ENCODE results near the gene UNC13D. TPM values are rescaled to one million over a fixed set of nuclear protein-coding genes. Genes with fewer than 3 reads are reported as not detected.

Gene UNC13D
- total RNA-seq, 1 experiment from 2014 or later, result 20.2 TPM

DNA sequence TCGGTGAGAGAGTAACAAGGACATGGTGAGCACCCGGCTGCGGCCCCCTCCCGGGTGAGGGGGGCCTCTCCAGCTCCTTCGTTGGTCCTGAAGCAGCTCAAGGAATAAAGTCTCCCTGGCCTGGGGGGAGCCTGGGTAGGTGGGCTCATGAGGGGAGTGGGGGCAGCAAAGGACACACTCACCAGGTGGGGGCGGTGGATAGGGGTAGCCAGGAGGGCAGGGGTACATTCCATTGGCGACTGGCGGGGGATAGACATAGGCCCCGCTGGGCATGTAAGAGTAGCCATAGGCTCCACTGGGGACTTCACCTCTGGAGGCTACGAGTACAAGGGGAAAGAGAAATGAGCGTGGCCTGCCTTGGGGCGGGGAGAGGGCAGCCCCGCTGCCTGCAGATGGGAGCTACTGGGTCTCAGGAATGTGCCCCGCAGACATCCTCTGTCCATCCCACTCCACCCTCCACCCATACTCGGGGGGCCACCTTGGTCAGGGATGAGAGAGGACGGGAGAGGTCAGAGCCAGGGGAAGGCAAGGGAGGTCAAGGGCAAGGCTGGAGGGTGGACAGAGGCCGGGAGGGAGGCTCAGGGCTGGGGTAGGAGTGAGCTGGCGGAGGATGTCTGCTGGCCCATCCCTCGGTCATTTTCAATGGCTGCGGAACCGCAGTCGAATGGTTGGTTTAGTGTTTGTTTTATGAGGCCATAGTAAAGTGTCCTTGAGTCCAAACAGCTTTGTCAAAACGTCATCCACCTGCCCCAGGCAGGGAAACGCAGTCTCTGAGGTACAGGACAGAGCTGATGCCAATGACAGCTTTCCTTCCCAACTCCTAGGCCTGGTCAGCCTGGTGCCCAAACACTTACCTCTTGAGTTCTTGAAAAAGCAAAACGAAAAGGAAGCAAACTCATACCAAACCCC, 3.7 kb upstream of the UNC13D start (continued):
- no peak for TF ChIP-seq POLR2AphosphoS5 (IDR thresholded peaks at IDR 0.05; ENCODE audit: low read depth, low read length)

DNA sequence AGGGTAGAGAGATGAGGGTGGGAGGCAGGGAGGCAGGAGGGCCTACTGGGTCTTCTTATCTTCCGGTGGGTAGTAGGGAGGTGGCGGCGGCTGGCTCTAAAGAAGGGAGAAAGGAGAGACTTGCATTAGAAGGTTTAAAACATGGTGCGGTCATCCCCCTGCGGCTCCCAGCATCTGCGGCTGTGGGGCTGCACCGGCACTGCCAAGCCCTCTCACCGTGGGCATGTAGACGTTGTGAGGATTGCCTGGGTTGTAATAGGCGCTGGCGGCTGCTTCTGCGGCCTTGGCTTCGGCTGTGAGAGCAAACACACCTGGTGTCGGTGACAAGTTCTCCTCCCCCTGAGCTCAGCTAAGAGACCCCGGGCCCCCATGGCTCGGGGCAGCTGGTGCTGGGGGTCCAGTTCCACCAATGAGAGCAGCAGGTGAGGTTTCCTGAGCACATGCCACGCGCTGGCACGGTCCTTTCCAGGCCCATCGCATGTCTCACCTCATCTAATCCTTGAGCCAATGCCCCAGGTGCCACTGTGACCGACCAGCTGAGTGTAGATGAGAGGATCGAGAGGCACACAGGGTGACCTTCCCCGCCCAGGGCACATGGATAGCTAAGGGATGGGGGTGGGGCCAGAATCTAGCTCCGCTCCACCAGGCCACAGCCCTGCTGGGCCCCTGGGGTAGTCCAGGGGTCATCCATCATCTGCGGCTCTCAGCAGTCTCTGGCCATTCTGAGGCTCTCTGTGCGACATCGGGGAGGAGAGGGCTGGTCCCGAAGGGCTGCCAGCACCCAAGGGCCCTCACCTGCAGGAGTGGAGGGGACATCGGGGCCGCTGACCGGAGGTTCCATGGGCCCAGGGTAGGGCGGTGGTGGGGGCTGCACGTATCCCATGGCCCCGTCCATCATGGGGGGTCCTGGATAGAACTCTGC, 2.7 kb upstream of the UNC13D start:
- no peaks in the 10 kb centered on the region for H3K27me3 ChIP-seq (ENCODE audit: insufficient read depth, low read length)
- ATAC-seq (no peak), DNase-seq (ENCODE audit: low read depth, low spot score) (no peak)
- ChIA-PET CTCF (interaction anchor here (1.7 to 3.3 kb wide), 5 partner anchors 9 to 20 kb away, joined by 9 to 46 read pairs (median 15); partner anchors contain the start of gene WBP2), RAD21 (ENCODE audit: low non-redundant PET in 1 of 2, low total read pairs in 2 of 2, uncharacterized antibody in 2 of 2, unreplicated experiment in 2 of 2) (interaction anchor here in 1 of 2 experiments (0.5 kb wide), 1 partner anchor 57 kb away, joined by 3 read pairs; no protein-coding TSS in a partner anchor), POLR2A (interaction anchor here (1.2 to 3.3 kb wide), 3 partner anchors 9 to 67 kb away, joined by 4 to 42 read pairs (median 26); partner anchors contain the start of gene WBP2)
- peak overlapping the region; percentile 99; the same call in 1 of the 2 replicates for H3K4me2 ChIP-seq (ENCODE audit: low read length)
- H3K9me3 ChIP-seq (ENCODE audit: control insufficient read depth in 1 of 2, insufficient read depth in 1 of 2, low read depth in 1 of 2, low read length in 2 of 2), result no peaks in the 10 kb centered on the region
- H3K36me3 ChIP-seq (ENCODE audit: control insufficient read depth in 1 of 2, insufficient read depth in 2 of 2, low read length in 2 of 2), result peaks cover 25 to 27% of the 10 kb centered on the region in 2 experiments; a peak in 3 of 4 replicates
- no peaks in the 10 kb centered on the region for H3K79me2 ChIP-seq (ENCODE audit: insufficient read depth, low read length)
- TF ChIP-seq EZH2 (IDR thresholded peaks at IDR 0.05), result no peak
- H2AFZ ChIP-seq (ENCODE audit: low read depth, low read length, poor library complexity, severe bottlenecking), result no peak overlapping the region
- intact Hi-C loops (cut with micrococcal nuclease), result no loop called here
- H4K20me1 ChIP-seq (ENCODE audit: insufficient read depth), result no peaks in the 10 kb centered on the region
- H3K27ac ChIP-seq (ENCODE audit: low read depth, low read length), result peak overlapping the region; percentile 88
- H3K4me1 ChIP-seq (ENCODE audit: control insufficient read depth in 1 of 2, insufficient read depth in 2 of 2, low read length in 2 of 2), result peaks cover 33 to 63% of the 10 kb centered on the region in 2 experiments
- H3K9me2 ChIP-seq (ENCODE audit: insufficient read depth), result no peaks in the 10 kb centered on the region
- H3K4me3 ChIP-seq (replicated peaks in 1 of 2; ENCODE audit: low read depth in 1 of 2, low read length in 2 of 2), result no peak overlapping the region
- H3K9ac ChIP-seq (ENCODE audit: low read length), result peak overlapping the region; percentile 86
- no TSS peak for BruUV-seq (replicated peaks)
